Breast epithelium (tissue), 3 donors: ENCODE measurements around the gene MRFAP1L1.

Source experiments
- CTCF ChIP-seq, 3 donors: fragments of 450-650 bp; IDR thresholded peaks; one replicate each; pipeline ENCODE4 v1.5.1; 2016 to 2017; ENCODE audit warnings: antibody characterized with exemption in 3 of 3, mild to moderate bottlenecking in 3 of 3, moderate library complexity in 3 of 3
- POLR2AphosphoS5 ChIP-seq, 3 donors: sonication (generic); formaldehyde crosslinking; IDR thresholded peaks; one replicate each; pipeline ENCODE4 v1.6.1; 2017; ENCODE audit warnings: antibody characterized with exemption in 3 of 3

- TF ChIP-seq CTCF (IDR thresholded peaks at IDR 0.05) (no peak), POLR2AphosphoS5 (IDR thresholded peaks at IDR 0.05) (no peak)
Measured at GRCh38 chr4:6663596-6664393, 45.9 kb downstream of the MRFAP1L1 start.
